IMR-90 (cell line): ENCODE data around the gene SEMA4D. TPM values are rescaled to one million over a fixed set of nuclear protein-coding genes. Genes with fewer than 3 reads are reported as not detected.

Source experiments
- ATAC-seq: fragments of 200-7000 bp; cut with Tn5 transposase; 2 replicates; pipeline ENCODE4 v1.9.1; 2020; ENCODE audit warnings: low read depth, mild to moderate bottlenecking, moderate library complexity
- BruUV-seq: library from RNA; stranded (reverse); fragments of 400-500 nt; replicated peaks from 2 replicates; lab custom pipeline; 2021; lab: Mats Ljungman, UMichigan
- CTCF ChIA-PET: fragments of 300-600 bp; formaldehyde crosslinking; extraction: SDS; loops from one replicate; lab custom pipeline; 2021; ENCODE audit warnings: antibody characterized with exemption; lab: Yijun Ruan, JAX
- POLR2A ChIA-PET: fragments of 300-600 bp; sonication (Branson Sonifier 250); formaldehyde crosslinking; loops from one replicate; lab custom pipeline; 2022; ENCODE audit warnings: antibody characterized with exemption; ENCODE audit not compliant: unreplicated experiment; lab: Charles Lee
- DNase-seq: peaks from one replicate; pipeline ENCODE4 v3.0.0; 2013
- H2AFZ ChIP-seq: replicated peaks from 2 replicates; pipeline ENCODE3; 2013; ENCODE audit warnings: low read length, mild to moderate bottlenecking; ENCODE audit not compliant: poor library complexity
- H2AK5ac ChIP-seq: 2 replicates; pipeline ENCODE4 v1.6.1; 2013; ENCODE audit warnings: low read depth, low read length, inconsistent platforms
- H2AK9ac ChIP-seq: replicated peaks from 2 replicates; pipeline ENCODE3; 2013; ENCODE audit warnings: mild to moderate bottlenecking, low read depth, low read length, moderate library complexity; ENCODE audit not compliant: poor library complexity
- H2BK120ac ChIP-seq: 2 replicates; pipeline ENCODE4 v1.6.1; 2013; ENCODE audit warnings: low read depth, low read length, inconsistent platforms
- H2BK15ac ChIP-seq: 3 replicates; pipeline ENCODE4 v1.6.1; 2013; ENCODE audit warnings: low read depth, low read length, inconsistent platforms
- H2BK20ac ChIP-seq: 2 replicates; pipeline ENCODE4 v1.6.1; 2013; ENCODE audit warnings: low read depth, mild to moderate bottlenecking, inconsistent platforms, low read length, moderate library complexity
- H2BK5ac ChIP-seq: 2 replicates; pipeline ENCODE4 v1.6.1; 2013; ENCODE audit warnings: mild to moderate bottlenecking, low read depth, low read length, inconsistent platforms; ENCODE audit not compliant: poor library complexity, severe bottlenecking
- H3K14ac ChIP-seq: replicated peaks from 2 replicates; pipeline ENCODE4 v1.6.1; 2013; ENCODE audit warnings: low read depth, low read length, inconsistent platforms
- H3K18ac ChIP-seq: 2 replicates; pipeline ENCODE4 v1.6.1; 2013; ENCODE audit warnings: low read depth, low read length, control low read depth
- H3K23ac ChIP-seq: 2 replicates; pipeline ENCODE4 v1.6.1; 2013; ENCODE audit warnings: low read depth, low read length, inconsistent platforms
- H3K27ac ChIP-seq: 2 replicates; pipeline ENCODE4 v1.5.1; 2013; ENCODE audit warnings: mild to moderate bottlenecking, control low read depth, low read length; ENCODE audit not compliant: insufficient read depth
- H3K27me3 ChIP-seq: 2 replicates; pipeline ENCODE4 v1.6.1; 2013; ENCODE audit warnings: low read length; ENCODE audit not compliant: control insufficient read depth, insufficient read depth
- H3K36me3 ChIP-seq: 2 replicates; pipeline ENCODE4 v1.6.1; 2013; ENCODE audit warnings: low read length, mixed read lengths; ENCODE audit not compliant: control insufficient read depth, insufficient read depth
- H3K4ac ChIP-seq: 2 replicates; pipeline ENCODE4 v1.6.1; 2013; ENCODE audit warnings: low read depth, low read length, inconsistent platforms
- H3K4me1 ChIP-seq: 2 replicates; pipeline ENCODE4 v1.6.1; 2013; ENCODE audit warnings: low read length, mixed read lengths; ENCODE audit not compliant: control insufficient read depth, insufficient read depth
- H3K4me2 ChIP-seq: 2 replicates; pipeline ENCODE4 v1.6.1; 2013; ENCODE audit warnings: low read depth, mild to moderate bottlenecking, control low read depth, low read length, moderate library complexity
- H3K4me3 ChIP-seq: 2 replicates; pipeline ENCODE4 v1.5.1; 2013; ENCODE audit warnings: low read depth, mild to moderate bottlenecking, control low read depth, low read length, moderate library complexity; ENCODE audit not compliant: insufficient read depth
- H3K56ac ChIP-seq: 2 replicates; pipeline ENCODE4 v1.6.1; 2013; ENCODE audit warnings: low read length, inconsistent platforms; ENCODE audit not compliant: insufficient read depth; ENCODE audit errors: extremely low read depth
- H3K79me1 ChIP-seq, 2 experiments: 2 replicates each; pipeline ENCODE4 v1.6.1; 2013; ENCODE audit warnings: low read length in 2 of 2, inconsistent platforms in 1 of 2, low read depth in 1 of 2
- H3K9ac ChIP-seq: 2 replicates; pipeline ENCODE4 v1.6.1; 2013; ENCODE audit warnings: low read depth, low read length, control low read depth
- H3K9me1 ChIP-seq: 2 replicates; pipeline ENCODE4 v1.6.1; 2013; ENCODE audit warnings: low read length, inconsistent platforms; ENCODE audit not compliant: insufficient read depth
- H3K9me3 ChIP-seq: 2 replicates; pipeline ENCODE4 v1.6.1; 2013; ENCODE audit warnings: low read length; ENCODE audit not compliant: control insufficient read depth, insufficient read depth
- H4K20me1 ChIP-seq: 2 replicates; pipeline ENCODE4 v1.6.1; 2013; ENCODE audit warnings: low read length, inconsistent platforms; ENCODE audit not compliant: insufficient read depth
- H4K5ac ChIP-seq: 2 replicates; pipeline ENCODE4 v1.6.1; 2013; ENCODE audit warnings: mild to moderate bottlenecking, low read depth, low read length, control low read depth
- H4K8ac ChIP-seq, 2 experiments: 2 replicates each; pipeline ENCODE4 v1.6.1; 2013; ENCODE audit warnings: low read depth in 2 of 2, low read length in 2 of 2, control low read depth in 1 of 2, inconsistent platforms in 1 of 2
- H4K91ac ChIP-seq: 2 replicates; pipeline ENCODE4 v1.6.1; 2013; ENCODE audit warnings: low read depth, low read length, inconsistent platforms; ENCODE audit not compliant: insufficient read depth
- BHLHE40 ChIP-seq: fragments of 150-350 bp; IDR thresholded peaks from 2 replicates; pipeline ENCODE4 v1.6.1; 2016; ENCODE audit warnings: mild to moderate bottlenecking, low read depth, low read length
- CEBPB ChIP-seq: IDR thresholded peaks from 2 replicates; pipeline ENCODE4 v1.6.1; 2012; ENCODE audit warnings: low read depth, low read length, improper control_type of control experiment
- CHD1 ChIP-seq: IDR thresholded peaks from 2 replicates; pipeline ENCODE4 v1.6.1; 2012; ENCODE audit warnings: low read depth, low read length, improper control_type of control experiment
- CTCF ChIP-seq: conservative IDR thresholded peaks from 2 replicates; pipeline ENCODE4 v1.5.1; 2012; ENCODE audit warnings: mild to moderate bottlenecking, low read depth, low read length, improper control_type of control experiment
- ELK1 ChIP-seq: fragments of 150-350 bp; IDR thresholded peaks from 2 replicates; pipeline ENCODE4 v1.6.1; 2016; ENCODE audit warnings: low read depth, mild to moderate bottlenecking, low read length, moderate library complexity, borderline replicate concordance
- FOS ChIP-seq: fragments of 150-350 bp; IDR thresholded peaks from 2 replicates; pipeline ENCODE4 v1.6.1; 2016; ENCODE audit warnings: low read depth, low read length
- MAFK ChIP-seq: IDR thresholded peaks from 2 replicates; pipeline ENCODE4 v1.6.1; 2012; ENCODE audit warnings: low read depth, low read length, improper control_type of control experiment
- MAZ ChIP-seq: IDR thresholded peaks from 2 replicates; pipeline ENCODE4 v1.6.1; 2012; ENCODE audit warnings: low read depth, mild to moderate bottlenecking, low read length, improper control_type of control experiment, moderate library complexity, borderline replicate concordance
- MXI1 ChIP-seq: IDR thresholded peaks from 2 replicates; pipeline ENCODE4 v1.6.1; 2012; ENCODE audit warnings: low read depth, mild to moderate bottlenecking, low read length, moderate library complexity, borderline replicate concordance
- NFE2L2 ChIP-seq: fragments of 150-350 bp; IDR thresholded peaks from 2 replicates; pipeline ENCODE4 v1.6.1; 2016; ENCODE audit warnings: low read depth, mild to moderate bottlenecking, low read length
- POLR2A ChIP-seq: IDR thresholded peaks from 2 replicates; pipeline ENCODE4 v1.6.1; 2012; ENCODE audit warnings: mild to moderate bottlenecking, low read depth, low read length
- RAD21 ChIP-seq: IDR thresholded peaks from 2 replicates; pipeline ENCODE4 v1.6.1; 2012; ENCODE audit warnings: low read length, improper control_type of control experiment
- RCOR1 ChIP-seq: IDR thresholded peaks from 2 replicates; pipeline ENCODE4 v1.6.1; 2012; ENCODE audit warnings: mild to moderate bottlenecking, low read length, improper control_type of control experiment; ENCODE audit not compliant: insufficient replicate concordance
- RFX5 ChIP-seq: IDR thresholded peaks from 2 replicates; pipeline ENCODE4 v1.8.0; 2012; ENCODE audit warnings: low read depth, mild to moderate bottlenecking, low read length, moderate library complexity
- USF2 ChIP-seq: fragments of 150-350 bp; IDR thresholded peaks from 2 replicates; pipeline ENCODE4 v1.6.1; 2017; ENCODE audit warnings: mild to moderate bottlenecking, antibody characterized with exemption, low read length, low read depth
- WGBS, 2 experiments: methylation state at CpG; one replicate each; pipeline versions ENCODE4 v1.1.5 to v1.1.7; 2013; ENCODE audit warnings: missing lambda C conversion rate in 2 of 2; ENCODE audit not compliant: insufficient read length in 1 of 2; ENCODE audit errors: extremely low coverage in 2 of 2; 5-methylcytosine and 5-hydroxymethylcytosine counted together
- dilution Hi-C: fragments of 300-500 bp; cut with HindIII; formaldehyde crosslinking; loops from one replicate; pipeline ENCODE4 v1.14.3; 2018; ENCODE audit warnings: low sequenced_read_pairs; ENCODE audit not compliant: unreplicated experiment
- in situ Hi-C: fragments of 300-500 bp; cut with MboI; formaldehyde crosslinking; loops from 3 replicates; pipeline ENCODE4 v1.14.3; 2019; ENCODE audit warnings: low sequenced_read_pairs, inconsistent platforms, mixed read lengths
- intact Hi-C: fragments of 100-400 bp; cut with micrococcal nuclease; formaldehyde crosslinking; loops from 2 replicates; pipeline ENCODE4 v1.10.0; 2022
- polyA plus RNA-seq, 3 experiments: library from polyadenylated mRNA; depleted of rRNA; stranded (reverse); fragments of >200 nt; gene quantifications; 2 replicates each; pipeline ENCODE4 v1.2.3, GENCODE V29; 2012; ENCODE audit warnings: low replicate concordance in 1 of 3
- total RNA-seq: library from RNA; depleted of rRNA; stranded (reverse); fragments of >200 nt; gene quantifications from 2 replicates; pipeline ENCODE4 v1.2.3, GENCODE V29; 2012

SEMA4D gene
- total and polyA plus RNA-seq, 2 of the 4 experiments (the other 2 are of a cell fraction): 0.90 to 1.5 TPM

- no peak overlapping the region for H2BK120ac ChIP-seq
- ATAC-seq: no peak
- H3K4me1 ChIP-seq: peaks cover 6% of the 10 kb centered on the region; the same call in 1 of the 2 replicates
- no peak overlapping the region for H3K56ac ChIP-seq
- H2BK20ac ChIP-seq: no peak overlapping the region
- intact Hi-C loops: no loop called here
- H3K4me2 ChIP-seq: no peak overlapping the region
- no peak overlapping the region for H2BK15ac ChIP-seq
- no peak overlapping the region for H4K91ac ChIP-seq
- no peak overlapping the region for H4K8ac ChIP-seq
- no peak overlapping the region for H2BK5ac ChIP-seq
- H3K23ac ChIP-seq: no peak overlapping the region
- no peak overlapping the region for H2AFZ ChIP-seq
- no peaks in the 10 kb centered on the region for H3K79me1 ChIP-seq
- POLR2A ChIA-PET: no interaction called here
- WGBS, 2 experiments: no CpG with 5 or more reads among the region's 4 CpGs
- in situ Hi-C loops: no loop called here
- H3K9ac ChIP-seq: no peak overlapping the region
- dilution Hi-C loops: no loop called here
- no peak overlapping the region for H2AK5ac ChIP-seq
- peaks cover 2% of the 10 kb centered on the region; the same call in 1 of the 2 replicates for H3K9me3 ChIP-seq
- no peak overlapping the region for H4K5ac ChIP-seq
- H3K4me3 ChIP-seq: no peak overlapping the region
- no peaks in the 10 kb centered on the region for H4K20me1 ChIP-seq
- no peak overlapping the region for H3K14ac ChIP-seq
- H2AK9ac ChIP-seq: no peak overlapping the region
- no peaks in the 10 kb centered on the region; the same call in 1 of the 2 replicates for H3K9me1 ChIP-seq
- H3K4ac ChIP-seq: no peak overlapping the region
- TF ChIP-seq RAD21 (no peak), ELK1 (no peak), MXI1 (no peak), MAFK (no peak), RFX5 (no peak), USF2 (no peak), NFE2L2 (no peak), BHLHE40 (no peak), MAZ (no peak), FOS (no peak), CHD1 (no peak), CTCF (no peak), RCOR1 (no peak), CEBPB (no peak), POLR2A (no peak)
- BruUV-seq: no TSS peak
- no peaks in the 10 kb centered on the region; the same call in 1 of the 2 replicates for H3K36me3 ChIP-seq
- H3K27ac ChIP-seq: no peak overlapping the region
- CTCF ChIA-PET: no interaction called here
- H3K27me3 ChIP-seq: no peaks in the 10 kb centered on the region
- DNase-seq: no peak
- no peak overlapping the region for H3K18ac ChIP-seq
Observed at GRCh38 chr9:89413963-89414638, 83.8 kb downstream of the SEMA4D start.
